Body of pancreas (tissue), 4 donors: ENCODE results near the gene CREB3L2.

Experiments
- CTCF ChIP-seq, 7 experiments: fragments of 450-650 bp in 4 of 7; fragments of 200-600 bp in 3 of 7; sonication (generic) in 3 of 7; IDR thresholded peaks; one replicate each; pipeline ENCODE4 v1.5.1; 2016 to 2019; ENCODE audit warnings: antibody characterized with exemption in 7 of 7
- POLR2A ChIP-seq, 3 donors: fragments of 450-650 bp; IDR thresholded peaks; one replicate each; pipeline ENCODE4 v1.6.1; 2016; ENCODE audit warnings: antibody characterized with exemption in 3 of 3, mild to moderate bottlenecking in 2 of 3

GRCh38 chr7:137987563-137987962, 14.3 kb downstream of the CREB3L2 start:
- TF ChIP-seq CTCF (IDR thresholded peaks at IDR 0.05) (no peak), POLR2A (IDR thresholded peaks at IDR 0.05) (no peak)
